ENCODE results near the gene INTS6. TPM values are rescaled to one million over a fixed set of nuclear protein-coding genes. Genes with fewer than 3 reads are reported as not detected.

Gene INTS6
- 49.8 TPM for total RNA-seq

DNA sequence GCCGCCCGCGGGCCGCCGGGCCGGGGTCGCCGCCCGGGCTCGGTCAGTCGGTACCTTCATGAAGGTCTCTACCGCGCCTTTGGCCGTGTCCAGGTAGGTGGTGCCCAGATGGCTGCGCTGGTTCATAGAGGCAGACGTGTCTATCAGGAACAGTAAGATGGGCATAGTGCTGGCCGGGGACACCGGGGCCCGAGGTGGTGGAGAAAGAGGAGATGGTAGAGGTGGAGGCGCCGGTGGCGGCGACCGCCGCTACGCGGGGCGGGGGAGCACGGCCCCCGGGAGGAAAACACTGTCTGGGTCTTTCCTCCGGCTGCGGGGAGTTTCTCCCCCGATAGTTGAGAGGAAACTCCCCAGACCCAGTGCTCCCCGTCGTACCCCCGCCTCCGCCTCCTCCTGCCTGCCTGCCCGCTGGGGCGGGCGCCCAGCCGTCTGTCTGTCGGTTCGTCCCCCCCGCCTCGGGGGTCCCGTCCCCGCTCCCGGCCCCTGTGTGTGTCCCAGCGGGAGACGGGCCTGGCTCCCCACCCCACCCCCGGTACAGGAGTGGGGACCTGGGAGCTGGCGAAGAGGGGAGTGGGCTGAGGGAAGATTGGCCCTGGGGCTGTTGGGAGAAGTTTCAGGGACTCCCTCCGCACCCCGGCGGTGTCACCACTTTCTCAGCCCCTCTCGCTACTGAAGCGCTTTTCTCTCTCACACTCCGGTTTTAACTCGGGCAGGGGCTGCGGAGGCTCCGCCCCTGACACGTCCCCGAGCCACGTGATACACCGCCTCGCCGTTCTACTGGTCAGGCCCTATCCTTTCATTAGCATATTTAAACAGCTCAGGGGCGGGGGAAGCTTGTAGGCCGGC is at the start of gene INTS6:
Gene INTS6 (minus strand): TSS at position 676 of the 846 bp plus-strand sequence. CDS start 511 bp downstream, at position 165.
- DNase-seq (ENCODE audit: low spot score) (no peak), ATAC-seq (peak; percentile 98)
- intact Hi-C loops (cut with DNase I), result loop anchor here (5.0 kb wide), 1 partner anchor 280 kb away; no protein-coding TSS in a partner anchor

DNA sequence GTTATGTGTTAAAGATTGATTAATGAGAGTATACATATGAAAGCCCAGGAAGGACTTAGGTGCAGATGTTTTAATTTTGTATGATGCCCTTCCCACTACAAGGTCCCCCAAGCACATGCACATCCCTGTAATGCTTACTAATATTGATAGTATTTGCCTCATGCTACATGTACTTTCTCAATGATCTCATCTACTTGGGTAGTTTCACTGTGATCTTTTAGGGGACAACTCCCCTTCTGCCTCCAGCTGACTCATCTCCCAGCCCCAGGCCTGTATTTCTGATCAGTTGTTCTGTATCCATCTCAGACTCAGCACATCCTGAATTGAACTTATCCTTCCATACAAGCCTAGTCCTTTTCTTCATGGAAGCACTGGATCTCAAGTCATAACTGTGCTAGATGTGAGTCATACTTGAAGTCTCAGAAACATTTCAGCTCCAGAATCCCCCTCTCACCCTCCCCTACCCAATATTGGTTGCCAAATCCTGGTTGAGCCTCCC is 49.4 kb upstream of the INTS6 start:
- ATAC-seq (no peak), DNase-seq (ENCODE audit: low spot score) (no peak)
- intact Hi-C loops (cut with DNase I), result no loop called here

DNA sequence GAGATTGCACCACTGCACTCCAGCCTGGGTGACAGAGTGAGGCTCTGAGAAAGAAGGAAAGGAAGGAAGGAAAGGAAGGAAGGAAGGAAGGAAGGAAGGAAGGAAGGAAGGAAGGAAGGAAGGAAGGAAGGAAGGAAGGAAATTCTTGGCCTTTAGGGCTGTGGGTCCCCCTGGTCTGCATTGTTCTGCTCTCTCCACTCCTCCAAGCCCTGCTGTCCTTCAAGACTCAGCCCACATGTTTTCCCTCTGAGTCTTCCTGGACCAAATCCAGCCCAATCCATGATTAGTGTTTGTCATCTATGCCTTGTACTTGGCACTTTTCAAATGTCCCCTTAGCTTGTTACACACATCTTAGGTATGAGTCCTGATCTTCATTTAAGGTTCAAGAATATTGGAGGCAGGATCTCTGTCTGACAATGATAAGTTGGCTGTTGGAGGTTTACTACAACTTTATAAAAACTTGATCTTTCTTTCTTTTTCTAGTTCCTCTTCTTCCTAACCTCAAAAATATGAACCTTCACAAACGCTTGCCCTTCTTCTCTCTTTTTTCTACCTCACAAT is 48.8 kb upstream of the INTS6 start:
- ATAC-seq (no peak), DNase-seq (ENCODE audit: low spot score) (no peak)
- intact Hi-C loops (cut with DNase I), result no loop called here

- no peak for DNase-seq (ENCODE audit: low spot score)
- ATAC-seq, result no peak
- intact Hi-C loops (cut with DNase I), result no loop called here
These were observed 48.3 kb upstream of the INTS6 start for GRCh38 chr13:51501096-51501495.

DNA sequence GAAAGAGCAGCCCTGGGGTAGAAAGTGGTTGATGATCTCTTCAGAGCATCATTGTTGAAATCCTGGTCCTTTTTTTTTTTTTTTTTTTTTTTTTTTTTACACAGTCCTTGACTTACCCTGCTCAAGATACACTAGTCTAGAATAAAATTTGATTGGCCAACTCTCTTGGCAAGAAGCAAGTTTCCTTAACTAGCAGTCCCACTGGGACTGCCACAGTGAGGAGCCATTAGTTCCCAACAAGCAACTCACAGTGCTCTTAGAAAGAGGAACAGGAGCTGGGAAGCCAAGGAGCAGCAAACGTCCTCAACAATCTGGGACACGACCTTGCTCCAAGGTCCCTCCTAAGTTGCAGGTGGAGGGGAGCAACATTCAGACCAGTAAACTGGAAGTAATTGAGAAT is 47.9 kb upstream of the INTS6 start:
- ATAC-seq (no peak), DNase-seq (ENCODE audit: low spot score) (no peak)
- intact Hi-C loops (cut with DNase I), result no loop called here

DNA sequence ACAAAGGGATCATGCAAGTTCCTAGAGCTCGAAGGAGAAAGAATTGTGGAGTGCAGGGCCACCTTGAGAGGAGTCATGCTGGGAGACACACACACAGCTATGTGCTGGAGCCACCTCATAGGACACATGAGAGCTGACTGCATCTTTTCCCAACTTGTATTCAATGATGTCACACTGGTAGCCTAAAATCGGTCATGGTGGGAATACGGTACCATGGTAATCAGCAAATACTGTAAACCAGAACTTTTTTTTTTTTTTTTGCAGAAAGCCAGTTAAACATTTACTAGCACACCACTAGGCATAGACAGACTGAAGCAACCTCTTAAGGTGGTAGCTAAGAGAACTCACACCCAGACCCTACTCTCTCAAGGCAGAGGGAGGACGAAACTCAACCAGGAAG is 47.0 kb upstream of the INTS6 start:
- intact Hi-C loops (cut with DNase I), result no loop called here
- no peak for DNase-seq (ENCODE audit: low spot score)
- no peak for ATAC-seq

DNA sequence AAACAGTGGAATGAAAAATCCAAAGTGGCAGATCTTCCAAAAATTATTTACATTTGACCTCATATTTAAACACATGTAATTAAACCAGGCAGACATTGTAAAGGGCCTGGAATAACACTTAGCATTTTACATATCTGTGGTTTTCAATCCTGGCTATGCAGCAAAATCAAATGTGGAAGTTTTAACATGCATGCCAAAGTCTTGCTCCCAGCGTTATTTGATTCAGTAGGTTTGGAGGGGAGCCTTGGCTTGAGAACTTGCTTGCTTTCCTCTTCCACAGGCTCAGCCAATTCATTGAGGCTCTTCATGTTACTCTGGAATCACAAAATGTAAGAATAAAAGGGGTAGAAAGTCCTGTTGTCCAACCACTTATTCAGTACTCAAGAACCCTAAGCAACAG is 42.5 kb upstream of the INTS6 start:
- intact Hi-C loops (cut with DNase I), result no loop called here
- no peak for ATAC-seq
- DNase-seq (ENCODE audit: low spot score), result no peak

DNA sequence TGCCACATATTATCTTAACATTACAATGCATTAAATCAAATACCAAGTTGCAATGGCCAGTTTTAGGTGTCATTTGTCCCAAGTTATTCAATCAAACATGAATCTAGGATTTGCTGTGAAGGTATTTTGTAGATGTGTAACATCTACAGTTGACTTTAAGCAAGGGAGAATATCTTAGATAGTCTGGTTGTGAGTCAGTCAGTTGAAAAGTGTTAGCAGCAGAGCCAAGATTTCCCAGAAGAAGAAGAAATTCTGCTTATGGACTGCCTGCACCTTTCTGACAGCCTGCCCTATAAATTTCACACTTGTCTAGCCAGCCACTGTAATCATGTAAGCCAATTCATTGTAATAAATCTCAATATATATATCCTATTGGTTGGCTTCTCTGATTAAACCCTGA is 41.3 kb upstream of the INTS6 start:
- DNase-seq (ENCODE audit: low spot score) (no peak), ATAC-seq (no peak)
- intact Hi-C loops (cut with DNase I), result no loop called here

GRCh38 chr13:51488212-51488611 is 35.4 kb upstream of the INTS6 start:
- DNase-seq (ENCODE audit: low spot score), result no peak
- intact Hi-C loops (cut with DNase I), result no loop called here
- ATAC-seq, result no peak

- DNase-seq (ENCODE audit: low spot score) (no peak), ATAC-seq (no peak)
- intact Hi-C loops (cut with DNase I), result no loop called here
These were observed 28.8 kb upstream of the INTS6 start for GRCh38 chr13:51481656-51482055.

DNA sequence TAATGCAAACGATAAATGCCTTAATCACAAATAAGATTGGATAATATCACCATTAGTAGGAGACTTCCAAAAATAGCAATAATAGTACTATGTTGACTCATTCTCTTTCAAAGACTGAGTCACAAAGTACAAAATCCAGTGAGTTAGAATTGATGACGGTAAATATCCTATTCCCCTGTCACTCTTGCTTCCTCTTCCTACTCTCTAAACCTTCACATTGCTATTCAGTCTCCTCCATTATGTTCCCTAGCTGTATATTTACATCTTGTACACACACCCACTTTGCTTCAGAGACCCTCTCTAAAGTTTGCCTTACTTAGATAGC is 26.3 kb upstream of the INTS6 start:
- DNase-seq (ENCODE audit: low spot score) (no peak), ATAC-seq (no peak)
- intact Hi-C loops (cut with DNase I), result no loop called here

DNA sequence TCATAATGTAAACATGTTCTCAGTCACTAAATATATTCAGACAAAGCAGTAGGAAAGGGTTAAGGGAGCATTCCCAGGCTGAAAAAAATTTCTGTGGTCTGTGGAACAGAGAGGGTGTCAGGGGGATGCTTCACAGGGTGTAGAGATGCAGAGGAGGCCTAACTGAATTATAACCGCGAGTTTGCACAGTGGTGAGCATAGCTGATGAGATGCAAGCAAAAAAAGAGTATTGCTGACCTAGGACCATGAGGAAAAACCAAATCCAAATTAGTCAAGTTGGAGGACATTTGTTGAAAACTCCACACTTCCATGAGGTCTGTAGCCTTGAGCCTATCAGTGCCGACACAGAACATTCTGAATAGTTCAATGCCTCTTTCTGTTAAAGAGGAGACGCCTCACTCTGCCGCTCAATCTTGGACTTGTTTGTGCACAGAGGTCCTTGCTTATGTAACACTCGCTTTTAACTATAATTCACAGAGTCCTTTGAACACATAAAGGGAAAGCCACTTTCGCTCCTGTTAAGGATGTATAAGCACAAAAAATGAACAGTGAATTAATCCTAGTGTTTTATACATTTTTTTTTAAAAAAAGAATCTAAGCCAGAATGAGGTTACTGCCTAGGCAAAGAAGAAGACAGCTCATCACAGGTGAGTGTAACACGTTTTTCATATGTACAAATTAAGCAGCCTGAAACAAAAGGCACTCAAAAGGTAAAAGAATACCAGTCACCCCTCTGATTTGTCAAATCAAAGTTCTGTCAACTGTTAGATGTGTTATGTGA is 25.8 kb upstream of the INTS6 start:
- intact Hi-C loops (cut with DNase I), result no loop called here
- ATAC-seq, result no peak
- no peak for DNase-seq (ENCODE audit: low spot score)

DNA sequence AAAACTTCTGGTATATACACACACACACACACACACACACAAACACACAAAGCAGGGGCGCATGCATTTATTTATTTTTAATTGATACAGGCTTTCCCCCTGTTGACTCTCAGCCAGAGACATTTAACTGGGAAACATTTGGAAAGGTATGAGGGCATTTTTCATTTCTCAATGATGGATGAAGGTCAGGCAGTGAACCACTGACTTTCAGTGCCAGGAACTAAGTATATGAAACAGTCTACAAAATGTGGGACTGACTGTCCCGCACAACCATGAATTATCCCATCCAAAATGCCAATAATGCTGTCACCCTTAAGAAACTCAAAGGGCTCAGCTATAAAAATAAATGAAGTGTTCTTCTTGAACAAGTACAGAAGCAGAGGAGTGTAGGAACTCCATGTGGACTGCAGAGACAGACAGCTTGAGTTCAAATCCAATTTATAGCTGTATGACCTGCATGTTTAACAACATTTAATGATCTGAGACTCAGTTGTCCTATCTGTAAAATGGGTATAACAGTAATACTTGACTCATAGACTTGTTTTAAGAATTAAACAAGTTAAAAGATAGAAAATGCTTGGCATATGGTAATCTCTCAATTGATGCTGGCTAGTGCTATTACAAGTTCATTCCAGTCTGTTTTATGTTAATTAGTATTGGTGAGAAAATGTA is 25.0 kb upstream of the INTS6 start:
- no peak for DNase-seq (ENCODE audit: low spot score)
- intact Hi-C loops (cut with DNase I), result no loop called here
- no peak for ATAC-seq

- intact Hi-C loops (cut with DNase I), result no loop called here
- no peak for DNase-seq (ENCODE audit: low spot score)
- no peak for ATAC-seq
These were observed 24.3 kb upstream of the INTS6 start for GRCh38 chr13:51477149-51477548.

GRCh38 chr13:51475727-51476501 is 23.1 kb upstream of the INTS6 start:
- ATAC-seq (no peak), DNase-seq (ENCODE audit: low spot score) (no peak)
- intact Hi-C loops (cut with DNase I), result no loop called here

GRCh38 chr13:51469790-51470189 is 17.0 kb upstream of the INTS6 start:
- intact Hi-C loops (cut with DNase I), result no loop called here
- no peak for ATAC-seq

GRCh38 chr13:51467730-51468129 is 14.9 kb upstream of the INTS6 start:
- intact Hi-C loops (cut with DNase I), result no loop called here
- ATAC-seq, result no peak
- no peak for DNase-seq (ENCODE audit: low spot score)

More at GRCh38 chr13:51469790-51470189, 17.0 kb upstream of the INTS6 start:
- no peak for DNase-seq (ENCODE audit: low spot score)

GRCh38 chr13:51465124-51465523 is 12.3 kb upstream of the INTS6 start:
- no peak for ATAC-seq
- no peak for DNase-seq (ENCODE audit: low spot score)
- intact Hi-C loops (cut with DNase I), result no loop called here

All from sciatic nerve (tissue), 2 donors.